ENCODE data around the gene UBE2S. TPM values are rescaled to one million over a fixed set of nuclear protein-coding genes. Genes with fewer than 3 reads are reported as not detected.
A peak's percentile ranks its signal among the peaks of the same experiment; 100 is the strongest.
"Not testable (repeated sequence)": the region's sequence is repeated elsewhere in the genome, so short reads cannot be mapped to it uniquely, and the experiment has no call there.

UBE2S gene
- polyA plus RNA-seq, 1 donor (not counting 4 experiments of a cell fraction or from before 2014, with no cell fraction given), result 31.8 TPM

DNA sequence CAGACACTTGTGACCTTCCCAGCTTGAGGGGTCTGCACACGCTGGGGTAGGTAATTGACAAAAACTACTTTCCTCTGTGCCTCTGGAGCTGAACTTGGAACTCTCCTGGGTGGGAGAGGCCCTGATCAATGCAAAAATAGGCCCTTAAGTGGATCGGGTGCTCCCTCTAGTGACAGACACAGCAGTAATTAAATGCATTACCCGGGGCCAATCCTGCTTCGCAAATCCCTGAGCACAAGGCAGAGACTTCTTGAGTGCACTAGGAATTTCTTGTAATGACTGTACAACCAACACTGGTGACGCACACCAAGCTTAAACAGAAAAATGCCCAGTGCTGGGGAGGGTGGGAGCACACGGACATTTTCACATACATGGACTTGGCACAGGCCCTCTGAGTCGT, 10.6 kb upstream of the UBE2S start:
- H3K36me3 ChIP-seq (ENCODE audit: control insufficient read depth in 2 of 2, extremely low read depth in 1 of 2, insufficient read depth in 2 of 2, low read length in 2 of 2), result no peaks in the 10 kb centered on the region
- no peak overlapping the region for H2AFZ ChIP-seq (ENCODE audit: control insufficient read depth, low read length)
- no peak overlapping the region for H3K27ac ChIP-seq (ENCODE audit: control insufficient read depth, insufficient read depth, low read length)
- peaks cover 3% of the 10 kb centered on the region for H3K27me3 ChIP-seq (ENCODE audit: control insufficient read depth, extremely low read depth, insufficient read depth, low read length)
- no peaks in the 10 kb centered on the region for H3K9me1 ChIP-seq (ENCODE audit: control insufficient read depth, extremely low read depth, insufficient read depth, low read length)
- H3K4me2 ChIP-seq (ENCODE audit: control insufficient read depth, extremely low read depth, insufficient read depth, low read depth, low read length), result no peak overlapping the region
- no peaks in the 10 kb centered on the region for H3K79me2 ChIP-seq (ENCODE audit: control insufficient read depth, insufficient read depth, low read length)
- H3K9me3 ChIP-seq (ENCODE audit: control insufficient read depth, low read depth, low read length), result no peaks in the 10 kb centered on the region
- no peaks in the 10 kb centered on the region for H4K20me1 ChIP-seq (ENCODE audit: control insufficient read depth, extremely low read depth, insufficient read depth, low read length)
- H3K9ac ChIP-seq (ENCODE audit: control insufficient read depth, extremely low read depth, insufficient read depth, low read length), result no peak overlapping the region
- TF ChIP-seq, protein P1, sequence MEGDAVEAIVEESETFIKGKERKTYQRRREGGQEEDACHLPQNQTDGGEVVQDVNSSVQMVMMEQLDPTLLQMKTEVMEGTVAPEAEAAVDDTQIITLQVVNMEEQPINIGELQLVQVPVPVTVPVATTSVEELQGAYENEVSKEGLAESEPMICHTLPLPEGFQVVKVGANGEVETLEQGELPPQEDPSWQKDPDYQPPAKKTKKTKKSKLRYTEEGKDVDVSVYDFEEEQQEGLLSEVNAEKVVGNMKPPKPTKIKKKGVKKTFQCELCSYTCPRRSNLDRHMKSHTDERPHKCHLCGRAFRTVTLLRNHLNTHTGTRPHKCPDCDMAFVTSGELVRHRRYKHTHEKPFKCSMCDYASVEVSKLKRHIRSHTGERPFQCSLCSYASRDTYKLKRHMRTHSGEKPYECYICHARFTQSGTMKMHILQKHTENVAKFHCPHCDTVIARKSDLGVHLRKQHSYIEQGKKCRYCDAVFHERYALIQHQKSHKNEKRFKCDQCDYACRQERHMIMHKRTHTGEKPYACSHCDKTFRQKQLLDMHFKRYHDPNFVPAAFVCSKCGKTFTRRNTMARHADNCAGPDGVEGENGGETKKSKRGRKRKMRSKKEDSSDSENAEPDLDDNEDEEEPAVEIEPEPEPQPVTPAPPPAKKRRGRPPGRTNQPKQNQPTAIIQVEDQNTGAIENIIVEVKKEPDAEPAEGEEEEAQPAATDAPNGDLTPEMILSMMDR (optimal IDR thresholded peaks at IDR 0.05 in 1 of 3, IDR thresholded peaks at IDR 0.05 in 1 of 3, conservative IDR thresholded peaks at IDR 0.05 in 1 of 3; ENCODE audit: extremely low read depth in 1 of 3, insufficient read depth in 2 of 3, low read length in 3 of 3), result peak; percentile 66 to 89 (median 79)
- no peak for TF ChIP-seq EZH2 (IDR thresholded peaks at IDR 0.05; ENCODE audit: low read length)
- FAIRE-seq (peak; percentile 80), DNase-seq (ENCODE audit: low read depth, low spot score) (no peak)
- dilution Hi-C loops (cut with MboI; ENCODE audit: extremely low pct_ligation_motif_present, low sequenced_read_pairs), result no loop called here
- no peaks in the 10 kb centered on the region for H3K4me1 ChIP-seq (ENCODE audit: control insufficient read depth, extremely low read depth, insufficient read depth, low read length)
- no peak overlapping the region for H3K4me3 ChIP-seq (ENCODE audit: control insufficient read depth in 2 of 3, extremely low read depth in 1 of 3, insufficient read depth in 2 of 3, low read depth in 1 of 3, low read length in 3 of 3)

DNA sequence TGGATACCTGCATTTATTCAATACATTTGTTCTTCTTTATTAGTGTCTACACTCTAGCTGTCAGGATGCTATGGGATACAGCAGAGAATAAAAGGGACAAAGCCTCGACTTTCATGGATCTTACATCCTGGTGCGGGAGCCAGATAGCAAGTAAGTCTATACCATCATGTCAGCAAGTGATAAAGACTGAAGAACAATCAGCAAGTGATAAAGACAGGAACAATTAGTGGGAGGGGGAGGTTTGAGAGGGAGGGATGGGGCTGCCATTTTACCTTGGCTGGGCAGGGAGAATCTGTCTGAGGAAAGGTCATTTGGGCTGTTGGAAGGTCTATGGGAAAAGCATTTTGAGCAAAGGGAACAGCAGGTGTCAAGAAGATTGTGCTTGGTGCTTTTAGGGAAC, 2.6 kb upstream of the UBE2S start:
- dilution Hi-C loops (cut with MboI; ENCODE audit: extremely low pct_ligation_motif_present, low sequenced_read_pairs), result no loop called here
- peaks cover 20% of the 10 kb centered on the region for H3K4me1 ChIP-seq (ENCODE audit: control insufficient read depth, extremely low read depth, insufficient read depth, low read length)
- no peak overlapping the region for H3K27ac ChIP-seq (ENCODE audit: control insufficient read depth, insufficient read depth, low read length)
- H2AFZ ChIP-seq (ENCODE audit: control insufficient read depth, low read length), result no peak overlapping the region
- H3K79me2 ChIP-seq (ENCODE audit: control insufficient read depth, insufficient read depth, low read length), result peaks cover 22% of the 10 kb centered on the region
- no peak overlapping the region for H3K4me3 ChIP-seq (ENCODE audit: control insufficient read depth in 2 of 3, extremely low read depth in 1 of 3, insufficient read depth in 2 of 3, low read depth in 1 of 3, low read length in 3 of 3)
- no peaks in the 10 kb centered on the region for H3K27me3 ChIP-seq (ENCODE audit: control insufficient read depth, extremely low read depth, insufficient read depth, low read length)
- H3K36me3 ChIP-seq (ENCODE audit: control insufficient read depth in 2 of 2, extremely low read depth in 1 of 2, insufficient read depth in 2 of 2, low read length in 2 of 2), result peaks cover 5 to 16% of the 10 kb centered on the region in 2 experiments
- H3K9ac ChIP-seq (ENCODE audit: control insufficient read depth, extremely low read depth, insufficient read depth, low read length), result no peak overlapping the region
- TF ChIP-seq, protein P1 (optimal IDR thresholded peaks at IDR 0.05 in 1 of 3, IDR thresholded peaks at IDR 0.05 in 1 of 3, conservative IDR thresholded peaks at IDR 0.05 in 1 of 3; ENCODE audit: extremely low read depth in 1 of 3, insufficient read depth in 2 of 3, low read length in 3 of 3), result no peak
- no peak for TF ChIP-seq EZH2 (IDR thresholded peaks at IDR 0.05; ENCODE audit: low read length)
- no peaks in the 10 kb centered on the region for H3K9me3 ChIP-seq (ENCODE audit: control insufficient read depth, low read depth, low read length)
- H4K20me1 ChIP-seq (ENCODE audit: control insufficient read depth, extremely low read depth, insufficient read depth, low read length), result peaks cover 12% of the 10 kb centered on the region
- FAIRE-seq (no peak), DNase-seq (ENCODE audit: low read depth, low spot score) (no peak)
- no peaks in the 10 kb centered on the region for H3K9me1 ChIP-seq (ENCODE audit: control insufficient read depth, extremely low read depth, insufficient read depth, low read length)
- H3K4me2 ChIP-seq (ENCODE audit: control insufficient read depth, extremely low read depth, insufficient read depth, low read depth, low read length), result no peak overlapping the region

DNA sequence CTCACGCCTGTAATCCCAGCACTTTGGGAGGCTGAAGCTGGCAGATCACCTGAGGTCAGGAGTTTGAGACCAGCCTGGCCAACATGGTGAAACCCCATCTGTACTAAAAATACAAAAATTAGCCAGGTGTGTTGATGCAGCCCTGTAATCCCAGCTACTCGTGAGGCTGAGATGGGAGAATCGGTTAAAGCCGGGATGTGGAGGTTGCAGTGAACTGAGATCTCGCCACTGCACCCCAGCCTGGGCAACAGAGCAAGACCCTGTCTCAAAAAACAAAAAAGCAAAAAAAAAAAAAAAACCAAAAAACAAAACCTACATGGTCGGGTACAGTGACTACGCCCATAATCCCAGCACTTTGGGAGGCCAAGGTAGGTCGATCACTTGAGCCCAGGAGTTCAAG, 1.6 kb upstream of the UBE2S start:
- H3K4me3 ChIP-seq (ENCODE audit: control insufficient read depth in 2 of 3, extremely low read depth in 1 of 3, insufficient read depth in 2 of 3, low read depth in 1 of 3, low read length in 3 of 3); dilution Hi-C loops (cut with MboI; ENCODE audit: extremely low pct_ligation_motif_present, low sequenced_read_pairs); H2AFZ ChIP-seq (ENCODE audit: control insufficient read depth, low read length); DNase-seq (ENCODE audit: low read depth, low spot score); H3K27me3 ChIP-seq (ENCODE audit: control insufficient read depth, extremely low read depth, insufficient read depth, low read length); H3K9me1 ChIP-seq (ENCODE audit: control insufficient read depth, extremely low read depth, insufficient read depth, low read length); H3K9ac ChIP-seq (ENCODE audit: control insufficient read depth, extremely low read depth, insufficient read depth, low read length); H3K4me2 ChIP-seq (ENCODE audit: control insufficient read depth, extremely low read depth, insufficient read depth, low read depth, low read length); H3K9me3 ChIP-seq (ENCODE audit: control insufficient read depth, low read depth, low read length); H3K27ac ChIP-seq (ENCODE audit: control insufficient read depth, insufficient read depth, low read length); FAIRE-seq: not testable (repeated sequence)
- Histone ChIP-seq H3K36me3 (ENCODE audit: control insufficient read depth in 2 of 2, extremely low read depth in 1 of 2, insufficient read depth in 2 of 2, low read length in 2 of 2) (peaks cover 8 to 16% of the 10 kb centered on the region in 2 experiments), H3K79me2 (ENCODE audit: control insufficient read depth, insufficient read depth, low read length) (peaks cover 28% of the 10 kb centered on the region), H3K4me1 (ENCODE audit: control insufficient read depth, extremely low read depth, insufficient read depth, low read length) (peaks cover 20% of the 10 kb centered on the region), H4K20me1 (ENCODE audit: control insufficient read depth, extremely low read depth, insufficient read depth, low read length) (peaks cover 12% of the 10 kb centered on the region)

Measured in keratinocyte (primary cell).